Amniotic epithelial cell (primary cell): ENCODE results near the gene ACSF3.

Experiments used
- DNase-seq: peaks from one replicate; pipeline ENCODE4 v3.0.0-alpha.2; 2010; ENCODE audit warnings: low read depth

Gene ACSF3

GRCh38 chr16:89201439-89202377, 108.1 kb downstream of the ACSF3 start:
- DNase-seq = peak; percentile 36

GRCh38 chr16:89202422-89203215, 109.0 kb downstream of the ACSF3 start:
- no peak for DNase-seq
